HepG2 (cell line): Measurements from ENCODE around the gene BAMBI. TPM values are rescaled to one million over a fixed set of nuclear protein-coding genes. Genes with fewer than 3 reads are reported as not detected.

Experiments used
- ATF2 ChIP-seq: sonication (generic); formaldehyde crosslinking; IDR thresholded peaks from 2 replicates; pipeline ENCODE4 v1.4.0; 2020; ENCODE audit warnings: missing genetic modification reagents
- DBP ChIP-seq: sonication (generic); formaldehyde crosslinking; IDR thresholded peaks from 2 replicates; pipeline ENCODE4 v1.4.0; 2020; ENCODE audit warnings: missing genetic modification reagents; ENCODE audit errors: not compliant biosample characterization
- GRHL1 ChIP-seq: sonication (generic); formaldehyde crosslinking; conservative IDR thresholded peaks from 2 replicates; pipeline ENCODE4 v1.8.0; 2022; ENCODE audit warnings: missing genetic modification reagents
- MIXL1 ChIP-seq: IDR thresholded peaks from 2 replicates; pipeline ENCODE4 v1.6.1; 2016
- MYNN ChIP-seq: sonication (generic); formaldehyde crosslinking; IDR thresholded peaks from 2 replicates; pipeline ENCODE4 v1.4.0; 2020; ENCODE audit warnings: mild to moderate bottlenecking, low read depth, missing genetic modification reagents
- PITX1 ChIP-seq: sonication (generic); formaldehyde crosslinking; IDR thresholded peaks from 2 replicates; pipeline ENCODE4 v1.5.1; 2020; ENCODE audit warnings: mild to moderate bottlenecking, missing genetic modification reagents
- RORA ChIP-seq: sonication (generic); formaldehyde crosslinking; IDR thresholded peaks from 2 replicates; pipeline ENCODE4 v1.5.0; 2020; ENCODE audit warnings: mild to moderate bottlenecking, missing genetic modification reagents, moderate library complexity
- SMAD9 ChIP-seq: sonication (generic); formaldehyde crosslinking; IDR thresholded peaks from 2 replicates; pipeline ENCODE4 v1.5.1; 2020; ENCODE audit warnings: mild to moderate bottlenecking, missing genetic modification reagents
- STAT5B ChIP-seq: sonication (generic); formaldehyde crosslinking; IDR thresholded peaks from 2 replicates; pipeline ENCODE4 v1.4.0; 2020; ENCODE audit warnings: missing genetic modification reagents
- THAP8 ChIP-seq: sonication (generic); formaldehyde crosslinking; IDR thresholded peaks from 2 replicates; pipeline ENCODE4 v1.5.1; 2020; ENCODE audit warnings: missing genetic modification reagents, mild to moderate bottlenecking, borderline replicate concordance
- TRIM24 ChIP-seq: sonication (generic); formaldehyde crosslinking; IDR thresholded peaks from 2 replicates; pipeline ENCODE4 v1.8.0; 2022; ENCODE audit warnings: mild to moderate bottlenecking, missing genetic modification reagents
- YY1 ChIP-seq: IDR thresholded peaks from 2 replicates; pipeline ENCODE4 v1.6.1; 2011; ENCODE audit warnings: low read length, low read depth, moderate library complexity, mild to moderate bottlenecking; ENCODE audit not compliant: insufficient read depth, insufficient replicate concordance
- ZC3H13 ChIP-seq: sonication (generic); formaldehyde crosslinking; IDR thresholded peaks from 2 replicates; pipeline ENCODE4 v1.8.1; 2023; ENCODE audit warnings: mild to moderate bottlenecking, missing genetic modification reagents, moderate library complexity
- ZFP90 ChIP-seq: sonication (generic); formaldehyde crosslinking; IDR thresholded peaks from 2 replicates; pipeline ENCODE4 v1.8.0; 2022; ENCODE audit warnings: missing genetic modification reagents, mild to moderate bottlenecking, inconsistent platforms, borderline replicate concordance
- ZNF143 ChIP-seq: sonication (generic); formaldehyde crosslinking; IDR thresholded peaks from 2 replicates; pipeline ENCODE4 v1.4.0; 2020; ENCODE audit warnings: missing genetic modification reagents
- ZNF33A ChIP-seq: sonication (generic); formaldehyde crosslinking; IDR thresholded peaks from 2 replicates; pipeline ENCODE4 v1.5.1; 2020; ENCODE audit warnings: missing genetic modification reagents, mild to moderate bottlenecking, moderate library complexity, borderline replicate concordance
- ZNF460 ChIP-seq: sonication (generic); formaldehyde crosslinking; IDR thresholded peaks from 2 replicates; pipeline ENCODE4 v1.5.1; 2020; ENCODE audit warnings: missing genetic modification reagents, mild to moderate bottlenecking, borderline replicate concordance
- ZNF552 ChIP-seq: sonication (generic); formaldehyde crosslinking; IDR thresholded peaks from 2 replicates; pipeline ENCODE4 v1.9.0; 2022; ENCODE audit warnings: missing genetic modification reagents, mild to moderate bottlenecking, borderline replicate concordance
- ZNF704 ChIP-seq: sonication (generic); formaldehyde crosslinking; IDR thresholded peaks from 2 replicates; pipeline ENCODE4 v1.8.1; 2023; ENCODE audit warnings: mild to moderate bottlenecking, inconsistent platforms, moderate library complexity, missing genetic modification reagents, borderline replicate concordance
- ZNF749 ChIP-seq: sonication (generic); formaldehyde crosslinking; IDR thresholded peaks from 2 replicates; pipeline ENCODE4 v1.8.0; 2022; ENCODE audit warnings: mild to moderate bottlenecking, missing genetic modification reagents, moderate library complexity, borderline replicate concordance
- ZNF790 ChIP-seq: sonication (generic); formaldehyde crosslinking; IDR thresholded peaks from 2 replicates; pipeline ENCODE4 v1.8.0; 2022; ENCODE audit warnings: missing genetic modification reagents, mild to moderate bottlenecking, borderline replicate concordance
- ZNF83 ChIP-seq: sonication (generic); formaldehyde crosslinking; IDR thresholded peaks from 2 replicates; pipeline ENCODE4 v1.4.0; 2020; ENCODE audit warnings: missing genetic modification reagents, mild to moderate bottlenecking, borderline replicate concordance
- ZSCAN20 ChIP-seq: sonication (generic); formaldehyde crosslinking; IDR thresholded peaks from 2 replicates; pipeline ENCODE4 v1.4.0; 2020; ENCODE audit warnings: missing genetic modification reagents, mild to moderate bottlenecking, borderline replicate concordance
- ZZZ3 ChIP-seq: sonication (generic); formaldehyde crosslinking; IDR thresholded peaks from 2 replicates; pipeline ENCODE4 v1.4.0; 2020; ENCODE audit warnings: missing genetic modification reagents, mild to moderate bottlenecking, borderline replicate concordance
- polyA plus RNA-seq, 8 experiments: library from polyadenylated mRNA; depleted of rRNA in 3 of 8; stranded (reverse) in 7 of 8; unstranded in 1 of 8; fragments of >200 nt; fragmentation: Illumina TruSeq in 4 of 8; extraction: Trizol in 4 of 8; gene quantifications; 2 replicates each; pipeline versions ENCODE4 v1.2.1 to v1.2.3, GENCODE V29; 2011 to 2016; ENCODE audit warnings: low read depth in 4 of 8, missing spikeins in 1 of 8, mixed read lengths in 1 of 8; ENCODE audit not compliant: insufficient read depth in 1 of 8
- total RNA-seq, 5 experiments: library from RNA; depleted of rRNA; stranded (reverse); fragments of >200 nt; fragmentation: Illumina TruSeq; extraction: Trizol; gene quantifications; 2 replicates each; pipeline ENCODE4 v1.2.3, GENCODE V29; 2016; ENCODE audit warnings: low read depth in 1 of 5

The BAMBI gene
- total and polyA plus RNA-seq, 2 of the 13 experiments (the other 11 are each of a cell fraction or from before 2014, with no cell fraction given) = 12.0 to 23.6 TPM

GRCh38 chr10:28722065-28722803 is 44.9 kb downstream of the BAMBI start (continued):
- TF ChIP-seq ATF2 (CRISPR knock-in tag) = no peak
- TF ChIP-seq TRIM24 (CRISPR knock-in tag) = no peak
- no peak for TF ChIP-seq THAP8 (CRISPR knock-in tag)
- peak; percentile 56; the same call in 1 of the 2 replicates for TF ChIP-seq ZFP90 (CRISPR knock-in tag)
- TF ChIP-seq ZNF83 = no peak
- no peak for TF ChIP-seq ZNF460 (CRISPR knock-in tag)
- no peak for TF ChIP-seq STAT5B (CRISPR knock-in tag)
- no peak for TF ChIP-seq YY1
- no peak for TF ChIP-seq ZC3H13
- no peak for TF ChIP-seq ZNF704 (CRISPR knock-in tag)
- no peak for TF ChIP-seq ZNF790 (CRISPR knock-in tag)
- TF ChIP-seq MIXL1 (CRISPR knock-in tag) = no peak
- no peak for TF ChIP-seq PITX1 (CRISPR knock-in tag)
- no peak for TF ChIP-seq ZNF33A (CRISPR knock-in tag)
- TF ChIP-seq RORA (CRISPR knock-in tag) = no peak
- no peak for TF ChIP-seq SMAD9 (CRISPR knock-in tag)
- TF ChIP-seq DBP (CRISPR knock-in tag) = no peak
- no peak for TF ChIP-seq ZZZ3 (CRISPR knock-in tag)
- TF ChIP-seq ZNF552 (CRISPR knock-in tag) = no peak
- no peak for TF ChIP-seq ZSCAN20 (CRISPR knock-in tag)
- no peak for TF ChIP-seq ZNF749 (CRISPR knock-in tag)
- TF ChIP-seq MYNN (CRISPR knock-in tag) = no peak
- no peak for TF ChIP-seq ZNF143 (CRISPR knock-in tag)
- no peak for TF ChIP-seq GRHL1
